Gastrocnemius medialis (tissue), 4 donors: Measurements from ENCODE around the gene NTSR2. TPM values are rescaled to one million over a fixed set of nuclear protein-coding genes. Genes with fewer than 3 reads are reported as not detected.

Experiments used
- ATAC-seq, 2 donors: fragments of 150-250 bp; one replicate each; pipeline ENCODE4 v1.9.1; 2016
- DNase-seq, 2 donors: peaks; one replicate each; pipeline ENCODE4 v3.0.0-alpha.2; 2019
- H3K27ac ChIP-seq, 4 donors: fragments of 200-600 bp; sonication (generic); 1 replicate in 1 of 4; 2 replicates in 3 of 4; pipeline ENCODE4 v1.5.1; 2016 to 2018; ENCODE audit warnings: mild to moderate bottlenecking in 2 of 4, moderate library complexity in 1 of 4
- H3K27me3 ChIP-seq, 3 donors: fragments of 200-600 bp; sonication (generic) in 2 of 3; 1 replicate in 1 of 3; 2 replicates in 2 of 3; pipeline versions ENCODE4 v1.5.1 to v1.6.0; 2016 to 2019; ENCODE audit warnings: mild to moderate bottlenecking in 1 of 3, moderate library complexity in 1 of 3
- H3K36me3 ChIP-seq, 2 donors: fragments of 200-600 bp; sonication (generic) in 1 of 2; one replicate each; pipeline ENCODE4 v1.5.1; 2017 to 2018
- H3K4me1 ChIP-seq, 2 donors: fragments of 200-600 bp; sonication (generic) in 1 of 2; one replicate each; pipeline ENCODE4 v1.5.1; 2016 to 2017; ENCODE audit warnings: mild to moderate bottlenecking in 2 of 2
- H3K4me3 ChIP-seq, 4 donors: fragments of 200-600 bp; sonication (generic) in 3 of 4; 1 replicate in 1 of 4; 2 replicates in 3 of 4; pipeline ENCODE4 v1.5.1; 2016 to 2019; ENCODE audit warnings: mild to moderate bottlenecking in 2 of 4
- H3K9me3 ChIP-seq, 3 donors: fragments of 200-600 bp; sonication (generic) in 2 of 3; 1 replicate in 1 of 3; 2 replicates in 2 of 3; pipeline ENCODE4 v1.5.1; 2016 to 2019
- POLR2A ChIP-seq, 2 donors: fragments of 450-650 bp; IDR thresholded peaks; one replicate each; pipeline ENCODE4 v1.6.1; 2017; ENCODE audit warnings: antibody characterized with exemption in 2 of 2, mild to moderate bottlenecking in 2 of 2, moderate library complexity in 2 of 2
- in situ Hi-C, 4 donors: fragments of 200-750 bp; cut with MboI; loops; one replicate each; pipeline versions ENCODE4 v1.15.0 to v1.8.0; 2017; ENCODE audit warnings: low sequenced_read_pairs in 4 of 4
- intact Hi-C: fragments of 100-400 bp; cut with DNase I; formaldehyde crosslinking; loops from one replicate; pipeline ENCODE4 v1.15.1; 2023; ENCODE audit warnings: low total_unique reads
- total RNA-seq, 4 donors: library from RNA; depleted of rRNA; stranded (reverse); fragments of >200 nt; gene quantifications; one replicate each; pipeline versions ENCODE4 v1.1.0 to v1.2.3, GENCODE V29; 2016
- TF ChIP-seq, protein P1 (sequence below), 5 experiments: fragments of 450-650 bp in 3 of 5; fragments of 200-600 bp in 2 of 5; sonication (generic) in 2 of 5; IDR thresholded peaks in 4 of 5; conservative IDR thresholded peaks in 1 of 5; 1 replicate in 4 of 5; 2 replicates in 1 of 5; pipeline ENCODE4 v1.5.1; 2016 to 2019; ENCODE audit warnings: antibody characterized with exemption in 5 of 5, mild to moderate bottlenecking in 3 of 5, moderate library complexity in 3 of 5

The NTSR2 gene
- total RNA-seq, 4 donors from 2014 or later: 0.62 to 0.85 TPM; not detected in 2

GRCh38 chr2:11612553-11613215 is 57.3 kb downstream of the NTSR2 start:
- in situ Hi-C loops: no loop called here
- Histone ChIP-seq H3K4me1 (no peaks in the 10 kb centered on the region), H3K36me3 (no peaks in the 10 kb centered on the region), H3K27ac (no peak overlapping the region), H3K4me3 (no peak overlapping the region), H3K27me3 (no peaks in the 10 kb centered on the region), H3K9me3 (no peaks in the 10 kb centered on the region)
- intact Hi-C loops: no loop called here
- ATAC-seq (no peak), DNase-seq (no peak)
- no peak for TF ChIP-seq POLR2A (IDR thresholded peaks at IDR 0.05)
- TF ChIP-seq, protein P1, sequence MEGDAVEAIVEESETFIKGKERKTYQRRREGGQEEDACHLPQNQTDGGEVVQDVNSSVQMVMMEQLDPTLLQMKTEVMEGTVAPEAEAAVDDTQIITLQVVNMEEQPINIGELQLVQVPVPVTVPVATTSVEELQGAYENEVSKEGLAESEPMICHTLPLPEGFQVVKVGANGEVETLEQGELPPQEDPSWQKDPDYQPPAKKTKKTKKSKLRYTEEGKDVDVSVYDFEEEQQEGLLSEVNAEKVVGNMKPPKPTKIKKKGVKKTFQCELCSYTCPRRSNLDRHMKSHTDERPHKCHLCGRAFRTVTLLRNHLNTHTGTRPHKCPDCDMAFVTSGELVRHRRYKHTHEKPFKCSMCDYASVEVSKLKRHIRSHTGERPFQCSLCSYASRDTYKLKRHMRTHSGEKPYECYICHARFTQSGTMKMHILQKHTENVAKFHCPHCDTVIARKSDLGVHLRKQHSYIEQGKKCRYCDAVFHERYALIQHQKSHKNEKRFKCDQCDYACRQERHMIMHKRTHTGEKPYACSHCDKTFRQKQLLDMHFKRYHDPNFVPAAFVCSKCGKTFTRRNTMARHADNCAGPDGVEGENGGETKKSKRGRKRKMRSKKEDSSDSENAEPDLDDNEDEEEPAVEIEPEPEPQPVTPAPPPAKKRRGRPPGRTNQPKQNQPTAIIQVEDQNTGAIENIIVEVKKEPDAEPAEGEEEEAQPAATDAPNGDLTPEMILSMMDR (IDR thresholded peaks at IDR 0.05 in 4 of 5, conservative IDR thresholded peaks at IDR 0.05 in 1 of 5): no peak

DNA sequence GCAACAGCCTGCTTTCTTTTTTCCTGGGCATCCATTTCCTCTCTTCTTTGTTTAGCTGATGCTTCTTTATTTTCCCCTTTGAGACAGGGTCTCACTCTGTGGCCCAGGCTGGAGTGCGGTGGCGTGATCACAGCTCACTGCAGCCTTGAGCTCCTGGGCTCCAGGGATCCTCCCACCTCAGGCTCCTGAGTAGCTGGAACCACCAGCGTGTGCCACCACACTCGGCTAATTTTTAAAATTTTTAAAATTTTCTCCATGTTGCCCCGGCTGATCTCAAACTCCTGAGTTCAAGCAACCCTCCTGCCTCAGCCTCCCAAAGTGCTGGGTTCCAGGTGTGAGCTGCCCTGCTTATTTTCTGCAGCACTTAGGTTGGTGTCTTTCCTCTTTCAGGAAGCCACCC is 58.7 kb downstream of the NTSR2 start:
- H3K27ac ChIP-seq: no peak overlapping the region
- intact Hi-C loops: no loop called here
- H3K4me3 ChIP-seq: no peak overlapping the region
- no peak for ATAC-seq
- no peak for DNase-seq
- TF ChIP-seq, protein P1 (IDR thresholded peaks at IDR 0.05 in 4 of 5, conservative IDR thresholded peaks at IDR 0.05 in 1 of 5): no peak
- no peak for TF ChIP-seq POLR2A (IDR thresholded peaks at IDR 0.05)
- no peaks in the 10 kb centered on the region for H3K36me3 ChIP-seq
- in situ Hi-C loops: no loop called here
- H3K27me3 ChIP-seq: no peaks in the 10 kb centered on the region
- H3K4me1 ChIP-seq: no peaks in the 10 kb centered on the region
- no peaks in the 10 kb centered on the region for H3K9me3 ChIP-seq

DNA sequence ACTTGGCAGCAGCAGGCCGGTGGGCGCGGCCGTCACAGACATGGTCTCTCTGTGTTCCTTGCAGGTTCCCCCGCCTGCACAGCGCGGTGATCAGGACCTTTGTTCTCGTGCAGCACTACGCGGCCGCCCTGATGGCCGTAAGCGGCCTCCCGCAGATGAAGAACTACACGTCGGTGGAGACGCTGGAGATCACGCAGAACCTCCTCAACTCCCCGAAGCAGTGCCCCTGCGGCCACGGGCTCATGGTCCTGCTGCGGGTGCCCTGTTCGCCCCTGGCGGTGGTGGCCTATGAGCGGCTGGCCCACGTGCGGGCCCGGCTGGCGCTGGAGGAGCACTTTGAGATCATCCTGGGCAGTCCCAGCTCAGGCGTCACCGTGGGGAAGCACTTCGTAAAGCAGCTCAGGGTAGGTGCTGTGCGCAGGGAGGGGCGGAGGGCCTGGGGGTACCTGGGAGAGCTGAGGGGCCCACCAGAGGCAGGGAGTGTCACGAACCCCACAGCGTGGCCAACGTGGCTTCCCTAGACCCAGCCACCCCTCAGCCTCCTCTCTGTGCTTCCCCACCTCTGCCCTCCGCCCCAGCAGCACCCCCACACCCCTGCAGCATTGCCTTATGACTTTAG is 59.3 kb downstream of the NTSR2 start:
- no peak for TF ChIP-seq POLR2A (IDR thresholded peaks at IDR 0.05)
- Histone ChIP-seq H3K27ac (no peak overlapping the region), H3K9me3 (no peaks in the 10 kb centered on the region), H3K36me3 (no peaks in the 10 kb centered on the region), H3K4me3 (no peak overlapping the region), H3K27me3 (no peaks in the 10 kb centered on the region), H3K4me1 (no peaks in the 10 kb centered on the region)
- DNase-seq (no peak), ATAC-seq (no peak)
- intact Hi-C loops (no loop called here), in situ Hi-C loops (no loop called here)

Other genes starting within 250 kb of the NTSR2 start
- 10 to 100 TPM; 29.4 to 46.1 (median 36.2) TPM for gene E2F6, start 204.0 kb downstream of the NTSR2 start, total RNA-seq
- 1 to 10 TPM; 1.7 to 9.3 (median 2.6) TPM for gene GREB1, start 136.2 kb downstream of the NTSR2 start, total RNA-seq
- gene LPIN1, start 76.4 kb upstream of the NTSR2 start, total RNA-seq: 100 to 1,000 TPM; 292 to 606 (median 472) TPM